HG03025 (cell line): ENCODE measurements around the gene ITSN2.
"Not testable (repeated sequence)": the region's sequence is repeated elsewhere in the genome, so short reads cannot be mapped to it uniquely, and the experiment has no call there.

Experiments
- ATAC-seq: cut with Tn5 transposase; IDR thresholded peaks from one replicate; pipeline ENCODE4 v1.9.1; 2021; ENCODE audit warnings: mild to moderate bottlenecking, moderate library complexity; ENCODE audit not compliant: unreplicated experiment, low FRiP score

ITSN2 gene

GRCh38 chr2:24222946-24223345 lies 137.4 kb downstream of the ITSN2 start:
- ATAC-seq: no peak

GRCh38 chr2:24221343-24222050 lies 138.8 kb downstream of the ITSN2 start:
- ATAC-seq: no peak

GRCh38 chr2:24220554-24221291 lies 139.6 kb downstream of the ITSN2 start:
- ATAC-seq: no peak

- peak; percentile 83 for ATAC-seq
Measured at GRCh38 chr2:24214880-24215279, 145.5 kb downstream of the ITSN2 start.

- ATAC-seq: no peak
Measured at GRCh38 chr2:24211408-24211807, 148.9 kb downstream of the ITSN2 start.

- no peak for ATAC-seq
Measured at GRCh38 chr2:24210723-24211122, 149.6 kb downstream of the ITSN2 start.

- ATAC-seq: no peak
Measured at GRCh38 chr2:24210106-24210455, 150.3 kb downstream of the ITSN2 start.

- no peak for ATAC-seq
Measured at GRCh38 chr2:24209389-24210105, 150.8 kb downstream of the ITSN2 start.

GRCh38 chr2:24208490-24208889 lies 151.8 kb downstream of the ITSN2 start:
- ATAC-seq: no peak

- no peak for ATAC-seq
Measured at GRCh38 chr2:24207359-24207758, 153.0 kb downstream of the ITSN2 start.

- no peak for ATAC-seq
Measured at GRCh38 chr2:24206714-24207113, 153.6 kb downstream of the ITSN2 start.

- ATAC-seq: no peak
Measured at GRCh38 chr2:24206242-24206641, 154.1 kb downstream of the ITSN2 start.

- ATAC-seq: no peak
Measured at GRCh38 chr2:24205131-24205530, 155.2 kb downstream of the ITSN2 start.

- no peak for ATAC-seq
Measured at GRCh38 chr2:24204505-24204904, 155.8 kb downstream of the ITSN2 start.

- ATAC-seq: no peak
Measured at GRCh38 chr2:24203787-24204150, 156.6 kb downstream of the ITSN2 start.

GRCh38 chr2:24203029-24203786 lies 157.1 kb downstream of the ITSN2 start:
- no peak for ATAC-seq

GRCh38 chr2:24200799-24201198 lies 159.5 kb downstream of the ITSN2 start:
- ATAC-seq: no peak

GRCh38 chr2:24199968-24200590 lies 160.3 kb downstream of the ITSN2 start:
- no peak for ATAC-seq

- ATAC-seq: not testable (repeated sequence)
Measured at GRCh38 chr2:24197213-24197612, 163.1 kb downstream of the ITSN2 start.

GRCh38 chr2:24191848-24192247 lies 168.5 kb downstream of the ITSN2 start:
- ATAC-seq: no peak
